T follicular helper cell (primary cell): ENCODE results near the gene KAT7.

Source experiments
- DNase-seq: peaks from one replicate; pipeline ENCODE4 v3.0.0-alpha.2; 2020; ENCODE audit warnings: low read depth

Gene KAT7

DNA sequence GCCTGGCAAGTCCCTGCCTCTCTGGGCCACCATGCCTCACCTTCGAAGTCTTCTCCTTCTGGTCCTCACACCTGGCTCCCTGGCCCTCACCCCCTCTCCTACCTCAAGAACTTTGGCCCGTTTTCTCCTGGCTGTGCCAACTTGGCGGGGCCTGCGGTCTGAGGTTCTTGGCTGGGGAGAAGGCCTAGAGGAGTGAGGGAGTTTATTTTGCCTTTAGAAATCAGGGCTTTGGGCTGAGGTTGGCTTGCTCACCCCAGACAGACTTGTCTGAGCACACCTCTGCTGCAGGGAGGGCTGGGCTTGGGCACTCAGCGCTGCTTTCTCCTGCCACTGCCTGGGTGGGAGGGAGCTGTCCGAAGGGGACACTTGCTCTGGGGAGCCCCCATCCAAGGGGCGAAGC is 82.7 kb downstream of the KAT7 start:
- DNase-seq, result no peak

DNA sequence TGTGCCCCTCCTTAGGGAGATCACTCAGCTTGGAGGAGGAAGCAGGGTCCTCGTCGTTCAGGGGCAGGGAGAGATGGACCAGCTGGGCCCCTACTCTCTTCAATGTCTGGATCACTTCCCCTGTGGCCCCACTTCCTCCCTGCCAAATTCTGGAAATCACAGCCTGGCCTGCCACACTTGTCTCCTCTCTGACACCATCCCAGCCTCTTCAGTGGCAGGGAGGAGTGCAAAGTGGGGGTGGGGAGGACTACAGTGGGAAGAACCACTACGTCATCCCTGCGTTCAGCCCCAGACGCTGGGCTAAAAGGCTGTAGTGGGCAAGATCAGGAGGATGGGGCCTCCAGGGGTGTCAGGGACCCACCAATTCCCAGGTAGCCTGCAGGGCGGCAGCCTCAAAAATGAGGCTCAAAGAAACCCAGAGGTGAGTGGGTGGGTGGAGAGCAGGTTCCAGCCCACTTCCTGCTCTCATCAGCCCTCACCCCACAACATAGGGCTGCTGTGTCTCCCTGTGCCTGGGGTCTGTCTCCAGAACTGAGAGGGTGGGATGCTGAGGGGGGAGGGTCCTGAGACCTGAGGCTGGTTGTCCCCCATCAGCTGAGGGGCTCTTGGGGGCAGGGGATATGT is 84.4 kb downstream of the KAT7 start:
- DNase-seq, result no peak

DNA sequence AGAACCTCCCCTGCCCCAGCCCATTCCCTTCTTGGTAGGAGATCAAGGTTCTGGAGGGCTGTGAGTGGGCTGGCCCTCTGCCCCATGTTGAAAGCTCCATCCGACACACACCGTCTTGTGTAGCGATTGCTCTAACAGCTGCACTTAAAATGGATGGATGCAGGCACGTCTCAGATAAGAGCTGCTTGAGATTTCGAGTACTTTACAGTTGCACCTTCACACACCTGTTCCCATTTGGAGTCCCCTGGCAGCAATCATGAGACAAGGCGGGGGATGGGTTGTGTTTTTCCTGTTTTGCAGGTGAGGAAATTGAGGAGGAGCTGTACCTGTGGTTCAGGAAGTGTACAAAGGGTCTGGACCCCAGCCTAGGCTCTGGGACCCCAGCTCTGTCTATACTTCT is 85.0 kb downstream of the KAT7 start:
- no peak for DNase-seq

DNA sequence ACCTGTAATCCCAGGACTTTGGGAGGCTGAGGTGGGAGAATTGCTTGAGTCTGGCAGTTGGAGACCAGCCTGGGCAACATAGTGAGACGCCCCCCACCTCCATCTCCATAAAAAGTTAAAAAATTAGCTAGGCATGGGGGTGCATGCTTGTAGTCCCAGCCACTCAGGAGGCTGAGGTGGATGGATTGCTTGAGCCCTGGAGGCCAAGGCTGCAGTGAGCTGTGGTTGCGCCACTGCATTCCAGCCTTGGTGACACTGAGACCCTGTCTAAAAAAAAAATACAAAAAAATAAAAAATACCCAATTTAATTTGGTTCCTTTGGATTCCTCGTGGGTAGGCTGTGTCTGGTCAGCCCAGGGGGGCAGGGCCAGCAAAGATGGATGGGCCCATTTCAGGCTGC is 85.4 kb downstream of the KAT7 start:
- no peak for DNase-seq

DNA sequence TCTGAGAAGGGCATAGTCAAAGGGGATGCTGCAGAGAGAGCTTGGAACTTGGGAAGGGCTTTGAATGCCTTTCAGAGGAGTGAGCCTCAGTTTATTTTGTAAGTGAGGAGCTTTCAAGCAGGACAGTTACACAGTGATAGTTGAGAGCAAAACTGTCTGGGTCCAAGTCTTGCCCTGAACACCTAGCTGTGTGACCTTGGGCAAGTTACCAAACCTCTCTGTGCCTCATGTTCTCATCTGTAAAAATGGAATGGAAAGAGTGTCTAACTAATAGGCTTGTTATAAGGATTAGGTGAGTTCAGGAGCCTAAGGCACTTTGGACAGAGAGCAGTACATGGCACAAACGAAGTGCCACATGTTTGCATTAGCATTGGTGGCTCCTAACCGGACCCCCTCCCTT is 86.4 kb downstream of the KAT7 start:
- no peak for DNase-seq

DNA sequence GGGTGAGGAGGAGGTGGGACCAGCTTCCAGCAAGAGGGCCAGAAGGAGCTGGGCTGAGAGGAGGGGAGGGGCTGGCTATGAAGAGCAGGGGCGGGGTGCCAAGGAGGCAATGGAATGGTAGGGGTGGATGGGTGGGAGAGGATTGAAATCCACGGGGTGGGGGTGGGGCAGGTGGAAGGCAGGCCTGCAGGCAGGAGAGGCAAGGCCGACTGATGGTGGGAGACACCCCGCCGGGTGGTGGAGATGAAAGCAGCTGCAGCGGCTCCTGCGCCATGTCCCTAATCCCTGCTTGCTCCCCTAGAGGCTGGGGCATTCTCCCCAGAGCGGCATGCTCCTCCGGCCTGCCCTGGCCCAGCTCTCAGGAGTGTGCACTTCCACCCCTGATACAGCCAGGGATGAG is 87.2 kb downstream of the KAT7 start:
- no peak for DNase-seq

DNA sequence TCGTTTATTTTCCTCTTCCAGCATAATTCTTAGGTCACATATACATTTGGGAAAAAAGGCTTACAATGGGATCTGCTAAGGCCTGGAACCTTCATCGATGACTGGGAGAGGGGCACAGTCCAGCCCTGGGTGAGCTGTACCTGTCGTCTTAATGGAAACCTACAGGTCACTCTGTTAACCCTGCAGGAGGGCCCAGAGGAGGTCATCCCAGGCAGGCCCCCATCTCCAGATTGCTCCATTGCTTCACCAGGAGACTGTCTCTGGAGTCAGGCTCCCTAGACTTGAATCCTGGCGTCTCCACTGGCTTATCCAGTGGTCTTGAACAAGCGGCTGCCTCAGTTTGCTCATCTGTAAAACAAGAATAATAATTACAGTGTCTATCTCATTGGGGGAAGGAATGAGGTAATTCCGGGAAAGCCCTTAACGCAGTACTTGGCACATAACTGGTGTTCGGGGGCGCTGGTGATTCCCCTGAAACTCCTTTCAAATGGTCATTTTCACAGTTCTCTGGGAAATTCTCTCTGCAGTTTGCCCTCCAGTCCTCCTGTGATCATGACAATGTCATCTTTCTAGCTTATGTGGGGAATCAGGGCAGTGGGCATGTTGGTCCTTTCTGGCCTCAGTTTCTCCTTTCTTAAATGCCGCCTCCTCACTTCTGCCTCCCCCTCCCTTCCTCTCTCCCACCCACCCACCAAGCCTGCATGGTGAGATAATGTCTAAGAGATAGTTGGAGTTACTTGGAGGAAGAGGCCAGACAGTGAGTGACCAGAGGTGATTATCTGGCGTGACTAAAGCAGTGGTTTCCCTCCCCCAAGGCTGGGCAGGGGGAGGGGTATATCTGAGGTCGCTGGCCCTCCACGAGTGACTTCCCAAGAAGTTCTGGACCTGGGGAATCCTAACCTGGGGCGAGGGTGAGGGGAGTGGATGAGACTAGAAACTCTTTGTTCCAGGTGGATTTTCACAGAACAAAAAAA is 90.7 kb downstream of the KAT7 start:
- DNase-seq, result no peak

DNA sequence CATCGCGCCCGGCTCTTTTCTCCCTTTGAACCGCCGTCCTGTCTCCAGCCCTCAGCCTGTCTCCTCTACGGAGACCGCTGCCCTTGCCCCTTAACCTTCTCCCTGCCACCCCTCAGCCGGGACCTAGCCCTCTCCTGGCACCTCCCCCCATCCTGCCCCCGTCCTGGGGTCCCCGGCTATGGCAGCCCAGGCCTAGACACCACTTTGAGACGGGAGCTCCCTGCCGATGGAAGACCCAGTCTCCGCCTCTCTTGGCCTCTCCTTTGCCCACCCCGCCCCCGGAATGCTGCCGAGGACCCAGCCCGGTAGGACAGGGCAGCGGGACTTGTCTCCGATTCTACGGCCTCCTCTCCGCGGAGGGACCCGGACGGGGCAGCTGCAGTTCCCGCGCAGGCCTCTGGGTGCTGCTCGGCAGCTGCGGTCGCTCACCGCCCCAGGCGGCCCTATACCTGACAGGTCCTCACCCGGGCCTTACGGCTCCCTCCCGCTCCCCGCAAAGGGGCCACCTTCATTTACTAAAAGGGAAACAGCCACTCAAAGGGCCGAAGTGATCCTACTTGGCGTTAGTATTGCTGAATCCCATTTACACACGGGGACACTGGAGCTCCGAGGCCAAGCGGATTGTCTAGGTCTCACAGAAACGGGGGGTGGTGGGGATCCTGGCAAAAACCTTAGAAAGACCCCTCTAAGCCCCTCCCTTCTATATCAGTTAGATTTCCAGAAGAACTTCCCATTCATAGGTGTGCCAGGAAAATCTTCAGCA is 92.0 kb downstream of the KAT7 start:
- DNase-seq, result peak; percentile 40

DNA sequence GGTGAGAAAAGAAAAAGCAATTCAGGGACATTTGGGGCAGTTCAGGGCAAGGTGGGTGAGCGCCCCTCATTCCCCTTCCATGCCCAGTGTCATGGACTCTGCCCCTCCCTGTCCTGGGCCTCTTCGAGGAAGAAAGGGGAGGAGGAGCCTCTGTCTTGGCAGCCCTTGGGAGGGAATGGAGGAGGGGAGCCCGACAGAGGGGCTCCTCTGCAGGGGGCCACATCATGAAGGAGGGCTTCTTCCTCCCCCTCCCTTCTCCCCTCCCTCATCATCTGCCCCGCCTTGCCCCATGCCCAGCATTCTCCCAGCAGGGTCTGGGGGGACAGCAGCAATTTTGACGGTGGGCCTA is 92.5 kb downstream of the KAT7 start:
- no peak for DNase-seq

DNA sequence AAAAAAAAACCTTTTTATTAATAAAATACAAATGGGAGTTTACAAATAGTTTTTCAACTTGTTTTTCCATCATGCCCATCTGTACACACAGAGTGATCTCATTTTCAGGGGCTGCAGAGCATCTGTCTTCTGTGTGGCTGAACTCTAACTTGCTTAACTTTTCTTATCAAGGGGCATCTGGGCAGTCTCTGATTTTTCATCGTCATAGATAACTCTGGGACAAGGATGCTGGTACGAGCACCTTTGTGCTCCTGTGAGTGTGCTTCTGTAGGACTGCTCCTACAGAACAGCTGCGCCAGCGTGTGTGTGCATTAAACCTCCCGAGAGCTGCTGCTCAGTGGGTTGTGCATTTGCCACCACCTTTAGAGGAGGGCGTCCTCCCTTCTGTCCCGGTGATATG is 94.0 kb downstream of the KAT7 start:
- no peak for DNase-seq
